ENCODE results near the gene ETS2. TPM values are rescaled to one million over a fixed set of nuclear protein-coding genes. Genes with fewer than 3 reads are reported as not detected.

The ETS2 gene
- total and polyA plus RNA-seq, 4 donors, result 25.8 to 35.6 (median 31.9) TPM

GRCh38 chr21:38852278-38852677 is 46.5 kb downstream of the ETS2 start:
- no peak for DNase-seq (ENCODE audit: low read depth in 4 of 6, low spot score in 6 of 6)
- Histone ChIP-seq H3K27me3 (ENCODE audit: control insufficient read depth, insufficient read depth, low read length) (no peaks in the 10 kb centered on the region), H3K27ac (ENCODE audit: low read depth, low read length) (no peak overlapping the region), H3K4me3 (ENCODE audit: low read depth, low read length) (no peak overlapping the region), H3K36me3 (ENCODE audit: control insufficient read depth, insufficient read depth, low read length) (no peaks in the 10 kb centered on the region), H3K4me1 (ENCODE audit: control insufficient read depth, insufficient read depth, low read length) (no peaks in the 10 kb centered on the region), H3K9me3 (ENCODE audit: control insufficient read depth, insufficient read depth, low read length) (no peaks in the 10 kb centered on the region)
- WGBS (ENCODE audit: insufficient coverage), result 82% methylated on average over 3 of the region's 3 CpGs

DNA sequence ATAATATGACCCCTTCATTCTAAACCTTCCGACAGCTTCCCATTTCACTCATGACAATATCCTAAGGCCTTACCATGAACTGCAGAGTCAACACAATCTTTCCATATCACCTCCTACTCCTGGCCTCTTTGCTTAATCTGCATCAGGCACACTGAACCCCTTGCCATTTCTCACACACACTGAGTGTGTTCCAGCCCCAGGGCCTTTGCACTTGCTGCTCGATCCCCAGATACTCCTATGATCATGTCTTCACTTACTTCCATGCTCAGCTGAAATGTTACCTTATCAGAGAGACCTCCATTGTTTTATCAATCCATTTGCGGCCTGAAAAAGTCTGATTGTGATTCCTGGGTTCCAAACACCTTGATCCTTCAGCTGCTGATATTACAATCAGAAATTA is 47.0 kb downstream of the ETS2 start:
- DNase-seq (ENCODE audit: low read depth in 4 of 6, low spot score in 6 of 6), result no peak

GRCh38 chr21:38853421-38853919 is 47.7 kb downstream of the ETS2 start:
- Histone ChIP-seq H3K9me3 (ENCODE audit: control insufficient read depth, insufficient read depth, low read length) (no peaks in the 10 kb centered on the region), H3K36me3 (ENCODE audit: control insufficient read depth, insufficient read depth, low read length) (no peaks in the 10 kb centered on the region), H3K4me1 (ENCODE audit: control insufficient read depth, insufficient read depth, low read length) (no peaks in the 10 kb centered on the region), H3K4me3 (ENCODE audit: low read depth, low read length) (no peak overlapping the region), H3K27me3 (ENCODE audit: control insufficient read depth, insufficient read depth, low read length) (no peaks in the 10 kb centered on the region), H3K27ac (ENCODE audit: low read depth, low read length) (no peak overlapping the region)
- 91% methylated on average over 4 of the region's 6 CpGs for WGBS (ENCODE audit: insufficient coverage)
- DNase-seq (ENCODE audit: low read depth in 4 of 6, low spot score in 6 of 6), result no peak

More for the DNA sequence above, 47.0 kb downstream of the ETS2 start:
- Histone ChIP-seq H3K4me3 (ENCODE audit: low read depth, low read length) (no peak overlapping the region), H3K27me3 (ENCODE audit: control insufficient read depth, insufficient read depth, low read length) (no peaks in the 10 kb centered on the region), H3K9me3 (ENCODE audit: control insufficient read depth, insufficient read depth, low read length) (no peaks in the 10 kb centered on the region), H3K27ac (ENCODE audit: low read depth, low read length) (no peak overlapping the region), H3K4me1 (ENCODE audit: control insufficient read depth, insufficient read depth, low read length) (no peaks in the 10 kb centered on the region), H3K36me3 (ENCODE audit: control insufficient read depth, insufficient read depth, low read length) (no peaks in the 10 kb centered on the region)
- WGBS (ENCODE audit: insufficient coverage), result 89% methylated on average over 2 of the region's 3 CpGs

- no peaks in the 10 kb centered on the region for H3K36me3 ChIP-seq (ENCODE audit: control insufficient read depth, insufficient read depth, low read length)
- H3K9me3 ChIP-seq (ENCODE audit: control insufficient read depth, insufficient read depth, low read length), result no peaks in the 10 kb centered on the region
- no peak overlapping the region for H3K27ac ChIP-seq (ENCODE audit: low read depth, low read length)
- H3K4me3 ChIP-seq (ENCODE audit: low read depth, low read length), result no peak overlapping the region
- H3K4me1 ChIP-seq (ENCODE audit: control insufficient read depth, insufficient read depth, low read length), result peaks cover 10% of the 10 kb centered on the region
- DNase-seq (ENCODE audit: low read depth in 4 of 6, low spot score in 6 of 6), result no peak
- WGBS (ENCODE audit: insufficient coverage), result 89% methylated on average over 7 of the region's 8 CpGs
- H3K27me3 ChIP-seq (ENCODE audit: control insufficient read depth, insufficient read depth, low read length), result no peaks in the 10 kb centered on the region
Measured at GRCh38 chr21:38857152-38857825, 51.6 kb downstream of the ETS2 start.

DNA sequence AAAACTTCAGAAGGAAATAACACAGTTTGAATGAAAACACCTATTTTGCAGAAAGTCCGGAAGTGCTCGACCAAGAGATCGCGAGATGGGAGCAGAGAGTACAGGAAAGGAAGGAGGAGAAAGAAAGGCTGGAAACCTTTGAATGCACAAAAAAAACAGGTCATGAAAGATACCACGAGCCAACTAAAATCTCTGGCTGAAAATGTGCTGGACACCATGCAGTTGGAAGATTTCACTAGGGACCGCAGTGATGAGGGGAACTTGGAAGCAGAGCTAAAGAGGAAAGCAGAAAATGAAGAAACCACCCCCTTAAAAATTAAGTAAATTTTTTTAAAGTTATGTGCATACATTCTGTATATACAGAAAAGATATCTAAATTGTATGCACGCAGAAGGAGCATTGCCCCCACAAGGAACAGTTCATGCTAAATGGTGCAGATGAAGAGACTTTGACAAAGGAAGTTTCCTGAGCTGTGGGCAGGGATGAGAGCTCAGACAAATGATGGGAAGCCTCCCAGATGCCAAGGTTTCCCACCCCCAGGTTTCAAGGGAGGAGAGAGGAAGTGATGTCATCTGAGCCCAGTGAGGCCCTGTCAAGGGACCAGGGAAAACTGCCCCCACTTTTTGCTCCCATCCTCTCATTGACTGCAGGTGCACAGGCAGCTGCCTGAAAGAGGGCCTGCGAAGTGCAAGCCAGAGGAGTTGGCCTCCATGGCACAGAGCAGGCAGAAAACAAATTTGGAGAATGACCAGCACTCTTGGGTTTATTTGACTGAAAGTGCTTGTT is 52.5 kb downstream of the ETS2 start:
- Histone ChIP-seq H3K36me3 (ENCODE audit: control insufficient read depth, insufficient read depth, low read length) (no peaks in the 10 kb centered on the region), H3K27ac (ENCODE audit: low read depth, low read length) (no peak overlapping the region), H3K4me3 (ENCODE audit: low read depth, low read length) (no peak overlapping the region), H3K9me3 (ENCODE audit: control insufficient read depth, insufficient read depth, low read length) (no peaks in the 10 kb centered on the region), H3K27me3 (ENCODE audit: control insufficient read depth, insufficient read depth, low read length) (no peaks in the 10 kb centered on the region), H3K4me1 (ENCODE audit: control insufficient read depth, insufficient read depth, low read length) (peaks cover 10% of the 10 kb centered on the region)
- no peak for DNase-seq (ENCODE audit: low read depth in 4 of 6, low spot score in 6 of 6)
- 87% methylated on average over 6 of the region's 8 CpGs for WGBS (ENCODE audit: insufficient coverage)

GRCh38 chr21:38858812-38859205 is 53.1 kb downstream of the ETS2 start:
- H3K27me3 ChIP-seq (ENCODE audit: control insufficient read depth, insufficient read depth, low read length), result no peaks in the 10 kb centered on the region
- H3K27ac ChIP-seq (ENCODE audit: low read depth, low read length), result no peak overlapping the region
- no CpG with 5 or more reads among the region's 1 CpG for WGBS (ENCODE audit: insufficient coverage)
- peaks cover 10% of the 10 kb centered on the region for H3K4me1 ChIP-seq (ENCODE audit: control insufficient read depth, insufficient read depth, low read length)
- no peaks in the 10 kb centered on the region for H3K9me3 ChIP-seq (ENCODE audit: control insufficient read depth, insufficient read depth, low read length)
- H3K36me3 ChIP-seq (ENCODE audit: control insufficient read depth, insufficient read depth, low read length), result no peaks in the 10 kb centered on the region
- DNase-seq (ENCODE audit: low read depth in 4 of 6, low spot score in 6 of 6), result no peak
- no peak overlapping the region for H3K4me3 ChIP-seq (ENCODE audit: low read depth, low read length)

- WGBS (ENCODE audit: insufficient coverage), result 93% methylated on average over 5 of the region's 5 CpGs
- H3K36me3 ChIP-seq (ENCODE audit: control insufficient read depth, insufficient read depth, low read length), result no peaks in the 10 kb centered on the region
- H3K9me3 ChIP-seq (ENCODE audit: control insufficient read depth, insufficient read depth, low read length), result no peaks in the 10 kb centered on the region
- H3K27me3 ChIP-seq (ENCODE audit: control insufficient read depth, insufficient read depth, low read length), result no peaks in the 10 kb centered on the region
- H3K27ac ChIP-seq (ENCODE audit: low read depth, low read length), result no peak overlapping the region
- DNase-seq (ENCODE audit: low read depth in 4 of 6, low spot score in 6 of 6), result no peak
- H3K4me3 ChIP-seq (ENCODE audit: low read depth, low read length), result no peak overlapping the region
- H3K4me1 ChIP-seq (ENCODE audit: control insufficient read depth, insufficient read depth, low read length), result peaks cover 10% of the 10 kb centered on the region
Measured at GRCh38 chr21:38859852-38860251, 54.1 kb downstream of the ETS2 start.

- Histone ChIP-seq H3K4me3 (ENCODE audit: low read depth, low read length) (no peak overlapping the region), H3K9me3 (ENCODE audit: control insufficient read depth, insufficient read depth, low read length) (no peaks in the 10 kb centered on the region), H3K36me3 (ENCODE audit: control insufficient read depth, insufficient read depth, low read length) (no peaks in the 10 kb centered on the region), H3K27ac (ENCODE audit: low read depth, low read length) (no peak overlapping the region), H3K4me1 (ENCODE audit: control insufficient read depth, insufficient read depth, low read length) (peaks cover 10% of the 10 kb centered on the region), H3K27me3 (ENCODE audit: control insufficient read depth, insufficient read depth, low read length) (no peaks in the 10 kb centered on the region)
- 0% methylated on average over 3 of the region's 6 CpGs for WGBS (ENCODE audit: insufficient coverage)
- DNase-seq (ENCODE audit: low read depth in 4 of 6, low spot score in 6 of 6), result peak in 5 of 6 donors; percentile 6 to 73 (median 23)
Measured at GRCh38 chr21:38861056-38861455, 55.3 kb downstream of the ETS2 start.

- Histone ChIP-seq H3K4me1 (ENCODE audit: control insufficient read depth, insufficient read depth, low read length) (peaks cover 10% of the 10 kb centered on the region), H3K27me3 (ENCODE audit: control insufficient read depth, insufficient read depth, low read length) (no peaks in the 10 kb centered on the region), H3K36me3 (ENCODE audit: control insufficient read depth, insufficient read depth, low read length) (no peaks in the 10 kb centered on the region), H3K9me3 (ENCODE audit: control insufficient read depth, insufficient read depth, low read length) (no peaks in the 10 kb centered on the region), H3K4me3 (ENCODE audit: low read depth, low read length) (no peak overlapping the region), H3K27ac (ENCODE audit: low read depth, low read length) (no peak overlapping the region)
- no peak for DNase-seq (ENCODE audit: low read depth in 4 of 6, low spot score in 6 of 6)
- 94% methylated on average over 5 of the region's 8 CpGs for WGBS (ENCODE audit: insufficient coverage)
Measured at GRCh38 chr21:38861989-38862683, 56.4 kb downstream of the ETS2 start.
